SK-N-SH (cell line): ENCODE data around the gene ZSCAN16. TPM values are rescaled to one million over a fixed set of nuclear protein-coding genes. Genes with fewer than 3 reads are reported as not detected.

Source experiments
- CTCF ChIA-PET: fragments of 300-600, 350-600 bp; formaldehyde crosslinking; extraction: SDS; loops from one replicate; lab custom pipeline; 2021; lab: Yijun Ruan, JAX
- POLR2A ChIA-PET: fragments of 350-600 bp; sonication (Branson Sonifier 250); formaldehyde crosslinking; extraction: SDS; loops from one replicate; lab custom pipeline; 2020; ENCODE audit warnings: antibody characterized with exemption, inconsistent platforms; lab: Yijun Ruan, JAX
- DNase-seq: peaks from one replicate; pipeline ENCODE4 v3.0.0; 2012
- H2AFZ ChIP-seq: fragments of 200-600 bp; sonication (generic); 2 replicates; pipeline ENCODE4 v1.8.1; 2016; ENCODE audit warnings: antibody characterized with exemption, mild to moderate bottlenecking, low read depth
- H3F3A ChIP-seq: fragments of 200-600 bp; sonication (generic); replicated peaks from 2 replicates; pipeline ENCODE3; 2016; ENCODE audit warnings: antibody characterized with exemption, mild to moderate bottlenecking; ENCODE audit not compliant: insufficient read depth
- H3K27ac ChIP-seq, 2 experiments: fragments of 200-500 bp in 1 of 2; fragments of 200-600 bp in 1 of 2; sonication (Bioruptor generic) in 1 of 2; sonication (generic), shearing (Covaris generic) in 1 of 2; 2 replicates each; pipeline versions ENCODE4 v1.5.1 to v1.6.1; 2014 to 2016; ENCODE audit warnings: low read depth in 2 of 2, inconsistent platforms in 1 of 2, low read length in 1 of 2, mild to moderate bottlenecking in 1 of 2, mixed read lengths in 1 of 2
- H3K27me3 ChIP-seq: fragments of 200-600 bp; sonication (generic), shearing (Covaris generic); 2 replicates; pipeline ENCODE4 v1.6.1; 2016; ENCODE audit warnings: mixed run types; ENCODE audit not compliant: insufficient read depth
- H3K36me3 ChIP-seq, 2 experiments: fragments of 200-500 bp in 1 of 2; fragments of 200-600 bp in 1 of 2; sonication (Bioruptor generic) in 1 of 2; sonication (generic) in 1 of 2; replicated peaks in 1 of 2; 2 replicates each; pipeline versions ENCODE3 to v1.5.1; 2014 to 2016; ENCODE audit warnings: low read length in 1 of 2, mild to moderate bottlenecking in 1 of 2; ENCODE audit not compliant: insufficient read depth in 2 of 2, control insufficient read depth in 1 of 2
- H3K4me1 ChIP-seq, 2 experiments: fragments of 200-500 bp in 1 of 2; fragments of 200-600 bp in 1 of 2; sonication (Bioruptor generic) in 1 of 2; sonication (generic), shearing (Covaris generic) in 1 of 2; 2 replicates each; pipeline versions ENCODE4 v1.5.1 to v1.6.1; 2014 to 2016; ENCODE audit warnings: low read depth in 1 of 2, low read length in 1 of 2, mixed run types in 1 of 2; ENCODE audit not compliant: insufficient read depth in 2 of 2, control insufficient read depth in 1 of 2
- H3K4me2 ChIP-seq: fragments of 200-600 bp; sonication (generic), shearing (Covaris generic); 2 replicates; pipeline ENCODE4 v1.6.1; 2017; ENCODE audit warnings: mixed run types
- H3K4me3 ChIP-seq, 2 experiments: fragments of 200-500 bp in 1 of 2; fragments of 200-600 bp in 1 of 2; sonication (Bioruptor generic) in 1 of 2; sonication (generic), shearing (Covaris generic) in 1 of 2; 2 replicates each; pipeline versions ENCODE4 v1.5.1 to v1.8.1; 2014 to 2016; ENCODE audit warnings: low read depth in 2 of 2, inconsistent platforms in 1 of 2, low read length in 1 of 2, mild to moderate bottlenecking in 1 of 2, mixed read lengths in 1 of 2, moderate library complexity in 1 of 2
- H3K79me2 ChIP-seq: fragments of 200-600 bp; sonication (generic); 2 replicates; pipeline ENCODE4 v1.8.1; 2017; ENCODE audit warnings: mild to moderate bottlenecking; ENCODE audit not compliant: insufficient read depth
- H3K9ac ChIP-seq: fragments of 200-600 bp; sonication (generic); 2 replicates; pipeline ENCODE4 v1.6.1; 2017; ENCODE audit warnings: mixed run types
- H3K9me2 ChIP-seq: fragments of 200-600 bp; sonication (generic); 2 replicates; pipeline ENCODE4 v1.6.1; 2017; ENCODE audit warnings: mixed run types
- H3K9me3 ChIP-seq: fragments of 200-600 bp; sonication (generic); 2 replicates; pipeline ENCODE4 v1.6.1; 2017; ENCODE audit warnings: mixed run types, mild to moderate bottlenecking, moderate library complexity
- H4K20me1 ChIP-seq: fragments of 200-600 bp; sonication (generic); 2 replicates; pipeline ENCODE4 v1.6.1; 2017; ENCODE audit warnings: mild to moderate bottlenecking, mixed run types; ENCODE audit not compliant: insufficient read depth
- CHD2 ChIP-seq: fragments of 150-350 bp; IDR thresholded peaks from 2 replicates; pipeline ENCODE4 v1.6.1; 2018; ENCODE audit warnings: low read length; ENCODE audit not compliant: partially characterized antibody
- ELF1 ChIP-seq: IDR thresholded peaks from 2 replicates; pipeline ENCODE4 v1.4.0; 2012
- EP300 ChIP-seq, 2 experiments: IDR thresholded peaks; 2 replicates each; pipeline versions ENCODE4 v1.4.0 to v1.6.1; 2012; ENCODE audit warnings: borderline replicate concordance in 1 of 2, low read depth in 1 of 2, low read length in 1 of 2
- FOSL2 ChIP-seq: IDR thresholded peaks from 2 replicates; pipeline ENCODE4 v1.4.0; 2012; ENCODE audit warnings: low read depth, mild to moderate bottlenecking, moderate library complexity, borderline replicate concordance
- FOXM1 ChIP-seq: IDR thresholded peaks from 2 replicates; pipeline ENCODE4 v1.4.0; 2012; ENCODE audit warnings: low read depth, mild to moderate bottlenecking
- JUND ChIP-seq: IDR thresholded peaks from 2 replicates; pipeline ENCODE4 v1.4.0; 2012
- MXI1 ChIP-seq: IDR thresholded peaks from 2 replicates; pipeline ENCODE4 v1.6.1; 2012; ENCODE audit warnings: mild to moderate bottlenecking, low read depth, low read length, improper control_type of control experiment
- RFX5 ChIP-seq: IDR thresholded peaks from 2 replicates; pipeline ENCODE4 v1.6.1; 2012; ENCODE audit warnings: mild to moderate bottlenecking, improper control_type of control experiment, low read length
- TCF12 ChIP-seq: IDR thresholded peaks from 2 replicates; pipeline ENCODE4 v1.4.0; 2012
- YY1 ChIP-seq: IDR thresholded peaks from 2 replicates; pipeline ENCODE4 v1.4.0; 2012; ENCODE audit warnings: low read depth, mild to moderate bottlenecking
- ZBTB33 ChIP-seq: IDR thresholded peaks from 2 replicates; pipeline ENCODE4 v1.4.0; 2012; ENCODE audit warnings: low read depth, borderline replicate concordance
- WGBS: methylation state at CpG from one replicate; pipeline ENCODE4 v1.1.6; 2017; ENCODE audit warnings: low lambda C conversion rate; 5-methylcytosine and 5-hydroxymethylcytosine counted together
- polyA plus RNA-seq, 3 experiments: library from polyadenylated mRNA; depleted of rRNA; stranded (reverse); fragments of >200 nt; gene quantifications; 2 replicates each; pipeline ENCODE4 v1.2.3, GENCODE V29; 2012
- TF ChIP-seq, protein P1 (sequence below): IDR thresholded peaks from 2 replicates; pipeline ENCODE4 v1.4.0; 2012; ENCODE audit warnings: low read depth
- TF ChIP-seq, protein P2 (sequence below): IDR thresholded peaks from 2 replicates; pipeline ENCODE4; 2012

The ZSCAN16 gene
- polyA plus RNA-seq, 1 of the 3 experiments (the other 2 are of a cell fraction): 3.7 TPM

DNA sequence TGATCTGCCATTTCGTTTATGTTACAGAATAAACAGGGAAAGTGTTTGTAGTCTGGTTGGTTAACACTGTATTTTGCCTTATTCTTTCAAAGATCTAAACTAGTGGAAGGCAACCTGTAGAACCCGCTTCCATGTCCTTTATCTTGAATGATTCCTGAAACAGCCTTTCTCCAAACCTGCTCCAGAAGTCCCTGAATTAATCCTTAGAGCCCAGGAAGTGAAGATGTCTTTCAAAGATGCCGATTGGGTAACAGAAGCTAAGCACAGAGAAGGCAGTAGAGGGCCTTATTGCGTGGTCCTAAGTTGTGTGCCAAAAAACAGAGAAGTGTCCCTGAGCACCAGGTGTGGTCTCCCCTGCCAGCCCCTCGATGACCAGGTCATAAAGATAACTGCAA, 19.2 kb upstream of the ZSCAN16 start:
- Histone ChIP-seq H2AFZ (peak overlapping the region; percentile 96), H3K9me3 (no peaks in the 10 kb centered on the region), H3K27ac (peak overlapping the region; percentile 24 to 86; a peak in 3 of 4 replicates), H3K4me3 (peak overlapping the region; percentile 65 to 74), H3K4me1 (peaks cover 0 to 3% of the 10 kb centered on the region in 2 experiments; a peak in 2 of 4 replicates), H3K27me3 (no peaks in the 10 kb centered on the region), H3K9me2 (no peaks in the 10 kb centered on the region), H3K36me3 (no peaks in the 10 kb centered on the region), H3K79me2 (no peaks in the 10 kb centered on the region), H3K9ac (peak overlapping the region; percentile 35), H3K4me2 (peak overlapping the region; percentile 75), H4K20me1 (no peaks in the 10 kb centered on the region), H3F3A (peaks cover 6% of the 10 kb centered on the region)
- TF ChIP-seq YY1 (no peak), MXI1 (no peak)
- ChIA-PET CTCF (interaction anchor here (0.6 to 2.1 kb wide), 10 partner anchors 8 to 255 kb away, joined by 3 to 7 read pairs (median 4); partner anchors contain the start of gene ZKSCAN8), POLR2A (interaction anchor here (0.8 to 1.2 kb wide), 11 partner anchors 11 to 819 kb away, joined by 3 to 7 read pairs (median 3); partner anchors contain the start of genes PGBD1, TRIM27, ZKSCAN4 and ZKSCAN8)
- peak; percentile 25 for DNase-seq
- 10% methylated on average over 5 of the region's 5 CpGs for WGBS

GRCh38 chr6:28107506-28107905, 16.9 kb upstream of the ZSCAN16 start:
- POLR2A ChIA-PET: no interaction called here
- no peaks in the 10 kb centered on the region for H3K27me3 ChIP-seq
- H2AFZ ChIP-seq: no peak overlapping the region
- no peak overlapping the region for H3K4me2 ChIP-seq
- no peaks in the 10 kb centered on the region for H4K20me1 ChIP-seq
- no peaks in the 10 kb centered on the region for H3K9me2 ChIP-seq
- TF ChIP-seq CHD2 (no peak), ELF1 (no peak), ZBTB33 (no peak), RFX5 (no peak), FOXM1 (no peak), EP300 (IDR thresholded peaks at IDR 0.05; ENCODE audit: borderline replicate concordance in 1 of 2, low read depth in 1 of 2, low read length in 1 of 2) (no peak), MXI1 (no peak), TCF12 (no peak), JUND (no peak), FOSL2 (no peak)
- TF ChIP-seq, protein P1, sequence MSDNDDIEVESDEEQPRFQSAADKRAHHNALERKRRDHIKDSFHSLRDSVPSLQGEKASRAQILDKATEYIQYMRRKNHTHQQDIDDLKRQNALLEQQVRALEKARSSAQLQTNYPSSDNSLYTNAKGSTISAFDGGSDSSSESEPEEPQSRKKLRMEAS: no peak
- TF ChIP-seq, protein P2, sequence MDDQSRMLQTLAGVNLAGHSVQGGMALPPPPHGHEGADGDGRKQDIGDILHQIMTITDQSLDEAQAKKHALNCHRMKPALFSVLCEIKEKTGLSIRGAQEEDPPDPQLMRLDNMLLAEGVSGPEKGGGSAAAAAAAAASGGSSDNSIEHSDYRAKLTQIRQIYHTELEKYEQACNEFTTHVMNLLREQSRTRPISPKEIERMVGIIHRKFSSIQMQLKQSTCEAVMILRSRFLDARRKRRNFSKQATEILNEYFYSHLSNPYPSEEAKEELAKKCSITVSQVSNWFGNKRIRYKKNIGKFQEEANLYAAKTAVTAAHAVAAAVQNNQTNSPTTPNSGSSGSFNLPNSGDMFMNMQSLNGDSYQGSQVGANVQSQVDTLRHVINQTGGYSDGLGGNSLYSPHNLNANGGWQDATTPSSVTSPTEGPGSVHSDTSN: no peak
- TF ChIP-seq, all 33 proteins: peak for 0
- peaks cover 6% of the 10 kb centered on the region for H3F3A ChIP-seq
- no peak overlapping the region for H3K9ac ChIP-seq
- peaks cover 0 to 3% of the 10 kb centered on the region in 2 experiments; a peak in 2 of 4 replicates for H3K4me1 ChIP-seq
- no peaks in the 10 kb centered on the region for H3K79me2 ChIP-seq
- WGBS: 63% methylated on average over 3 of the region's 3 CpGs
- H3K4me3 ChIP-seq: no peak overlapping the region
- no peaks in the 10 kb centered on the region for H3K9me3 ChIP-seq
- no peak for DNase-seq
- no peak overlapping the region for H3K27ac ChIP-seq
- CTCF ChIA-PET: interaction anchor here (0.8 to 1.6 kb wide), 2 partner anchors 11 to 248 kb away, joined by 3 read pairs; no protein-coding TSS in a partner anchor
- H3K36me3 ChIP-seq: no peaks in the 10 kb centered on the region
